GM18526 (cell line): ENCODE results near the gene PTPRG.

Experiments
- POLR2A ChIP-seq: IDR thresholded peaks from 3 replicates; pipeline ENCODE4 v1.6.1; 2011; ENCODE audit not compliant: insufficient read length; ENCODE audit errors: extremely low read depth

The PTPRG gene

DNA sequence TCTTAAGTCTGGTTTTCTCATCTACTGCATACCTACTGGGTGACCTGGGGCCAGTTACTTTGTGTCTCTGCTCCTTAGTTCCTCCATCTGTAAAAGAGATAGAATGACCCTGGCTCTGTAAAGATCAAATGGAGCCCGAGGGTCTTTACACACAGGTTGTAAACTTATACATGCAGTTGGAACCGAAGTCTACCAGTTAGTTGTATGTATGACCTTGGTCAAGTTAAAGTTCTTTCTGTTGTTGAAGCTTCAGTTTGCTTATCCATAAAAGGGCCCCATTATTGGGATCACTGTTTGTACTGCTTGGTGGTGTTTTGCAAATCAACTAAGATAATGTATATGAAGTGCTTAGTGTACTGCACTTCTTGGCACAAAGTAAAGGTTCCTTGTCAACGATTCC, 186.9 kb downstream of the PTPRG start:
- no peak for TF ChIP-seq POLR2A

GRCh38 chr3:61750766-61751165, 189.4 kb downstream of the PTPRG start:
- TF ChIP-seq POLR2A: no peak

- TF ChIP-seq POLR2A: no peak
Measured at GRCh38 chr3:61758839-61759238, 197.5 kb downstream of the PTPRG start.

DNA sequence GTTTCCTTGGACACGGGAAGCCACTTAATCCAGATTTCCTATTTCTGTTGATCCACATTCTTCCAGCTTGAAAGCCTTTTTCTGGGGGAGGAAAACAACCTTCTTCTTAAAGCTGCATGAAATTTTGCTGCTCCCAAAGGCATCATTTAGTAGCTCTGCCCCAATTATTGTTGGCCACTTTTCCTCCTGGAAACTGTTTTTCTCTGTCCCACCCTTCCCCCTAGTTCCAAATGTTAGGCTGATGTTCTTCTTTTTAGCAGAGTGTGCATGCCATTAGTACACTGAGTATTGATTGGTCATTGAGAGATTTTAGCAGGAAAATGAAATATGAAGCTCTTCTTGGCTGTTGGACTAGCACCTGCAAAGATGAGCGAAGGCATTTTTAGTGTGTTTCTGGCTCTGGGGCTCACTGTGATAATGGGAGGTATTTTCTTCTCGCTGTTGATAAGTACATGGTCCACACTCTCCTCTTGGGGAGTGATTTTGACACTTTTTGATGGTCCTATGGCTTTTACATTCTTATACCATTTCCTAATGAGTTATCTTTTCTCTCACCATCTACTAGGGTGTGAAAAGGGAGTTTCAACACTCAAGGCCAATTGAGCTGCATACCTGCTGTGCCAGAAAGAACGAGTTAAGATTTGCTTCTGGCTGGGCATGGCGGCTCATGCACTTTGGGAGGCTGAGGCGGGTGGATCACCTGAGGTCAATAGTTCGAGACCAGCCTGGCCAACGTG, 200.5 kb downstream of the PTPRG start:
- no peak for TF ChIP-seq POLR2A

DNA sequence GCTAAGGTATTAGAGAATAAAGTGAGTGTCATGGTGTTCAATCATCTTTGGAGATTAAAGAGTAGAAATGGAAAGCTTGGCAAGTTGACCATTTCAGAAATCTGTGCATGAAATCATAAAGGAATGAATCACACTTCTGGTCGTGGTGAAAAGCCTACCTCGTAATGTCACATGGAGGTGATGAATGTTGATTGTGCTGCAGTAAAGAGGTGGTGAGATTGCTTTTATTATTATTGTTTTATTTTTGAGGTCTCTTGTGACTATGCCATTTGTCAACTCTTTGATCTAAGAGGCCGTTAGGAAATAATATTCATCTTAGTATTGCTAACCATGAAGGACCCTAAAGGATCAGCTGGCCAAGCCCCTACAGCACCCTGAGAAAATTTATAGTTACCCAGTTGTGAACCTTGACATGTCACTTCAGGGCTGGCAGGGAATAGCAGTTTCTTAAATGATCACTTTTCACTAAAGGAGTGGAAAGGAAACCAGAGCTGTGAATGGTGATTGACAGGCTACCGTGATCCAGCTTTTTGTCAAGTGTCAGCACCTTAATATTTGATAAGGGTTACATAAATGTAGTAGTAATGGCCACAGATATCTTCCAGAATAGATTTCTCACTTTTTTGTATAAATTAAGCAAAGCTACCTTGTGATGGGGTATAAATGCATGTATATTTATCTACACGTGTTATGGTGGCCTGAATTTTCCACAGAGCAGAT, 203.9 kb downstream of the PTPRG start:
- no peak for TF ChIP-seq POLR2A

- TF ChIP-seq POLR2A: no peak
Measured at GRCh38 chr3:61768284-61769037, 207.1 kb downstream of the PTPRG start.

DNA sequence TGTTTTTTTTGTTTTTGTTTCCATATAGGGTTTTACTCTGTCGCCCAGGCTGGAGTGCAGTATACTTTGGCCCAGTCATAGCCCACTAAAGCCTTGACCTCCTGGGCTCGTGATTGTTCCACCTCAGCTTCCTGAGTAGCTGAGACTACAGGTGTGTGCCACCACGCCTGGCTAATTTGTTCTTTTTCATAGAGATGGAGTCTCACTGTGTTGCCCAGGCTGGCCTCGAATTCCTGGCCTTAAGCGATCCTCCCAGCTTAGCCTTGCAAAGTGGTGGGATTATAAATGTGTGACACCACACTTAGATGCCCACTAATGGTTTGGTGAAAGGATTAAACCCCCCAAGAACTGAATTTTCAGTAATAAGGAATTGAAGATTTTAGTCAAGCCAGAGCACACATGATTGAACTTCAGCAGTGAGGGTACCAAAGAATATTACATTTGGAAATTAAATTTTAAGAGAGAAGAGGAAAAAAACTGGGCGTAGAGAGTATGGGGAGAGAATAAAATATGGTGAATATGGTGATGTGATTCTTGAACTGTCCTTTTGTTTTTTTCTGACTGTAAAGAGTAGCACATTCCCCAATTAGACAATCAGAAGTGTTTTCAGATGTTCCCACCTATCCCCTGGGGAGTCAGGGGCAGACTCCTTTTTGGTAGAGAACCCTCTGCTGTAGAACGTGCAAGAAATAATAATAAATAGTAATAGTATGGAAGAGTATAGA, 208.1 kb downstream of the PTPRG start:
- no peak for TF ChIP-seq POLR2A

DNA sequence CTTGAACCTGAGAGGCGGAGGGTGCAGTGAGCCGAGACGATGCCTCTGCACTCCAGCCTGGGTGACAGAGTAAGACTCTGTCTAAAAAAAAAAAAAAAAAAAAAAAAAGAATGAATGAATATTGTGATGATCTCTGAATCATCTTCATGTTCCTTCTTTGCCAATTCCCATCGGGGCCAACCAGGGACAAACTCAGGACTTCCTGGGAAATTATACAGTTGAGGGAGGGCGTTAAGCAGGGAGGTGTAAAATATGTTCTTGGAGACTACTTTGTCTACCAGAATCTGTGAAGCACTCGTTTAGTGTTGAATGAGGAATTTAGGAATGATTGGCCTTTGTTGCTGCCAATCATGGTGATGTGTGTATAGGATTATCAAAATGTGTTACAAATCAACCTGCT, 210.6 kb downstream of the PTPRG start:
- TF ChIP-seq POLR2A: no peak

- no peak for TF ChIP-seq POLR2A
Measured at GRCh38 chr3:61772456-61772855, 211.1 kb downstream of the PTPRG start.

GRCh38 chr3:61774279-61774890, 213.0 kb downstream of the PTPRG start:
- no peak for TF ChIP-seq POLR2A

DNA sequence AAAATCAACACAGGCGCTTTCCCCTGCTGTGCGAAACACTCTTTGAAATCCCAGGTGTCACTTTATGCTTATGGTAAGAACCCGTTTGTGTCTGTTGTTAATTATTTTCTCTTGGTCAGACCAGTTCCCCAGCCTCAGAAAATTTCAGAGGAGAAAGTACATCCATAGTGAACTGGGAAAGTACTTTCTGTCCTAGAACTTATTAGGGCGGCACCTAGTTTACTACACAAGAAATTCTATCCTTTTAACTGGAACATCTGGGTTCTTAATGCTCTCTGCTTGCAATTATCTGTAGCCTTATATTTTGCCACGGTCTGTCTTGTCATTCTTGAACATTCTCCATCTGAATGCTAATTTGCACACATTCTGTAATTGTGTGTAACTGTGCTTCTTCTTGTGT, 215.0 kb downstream of the PTPRG start:
- no peak for TF ChIP-seq POLR2A

DNA sequence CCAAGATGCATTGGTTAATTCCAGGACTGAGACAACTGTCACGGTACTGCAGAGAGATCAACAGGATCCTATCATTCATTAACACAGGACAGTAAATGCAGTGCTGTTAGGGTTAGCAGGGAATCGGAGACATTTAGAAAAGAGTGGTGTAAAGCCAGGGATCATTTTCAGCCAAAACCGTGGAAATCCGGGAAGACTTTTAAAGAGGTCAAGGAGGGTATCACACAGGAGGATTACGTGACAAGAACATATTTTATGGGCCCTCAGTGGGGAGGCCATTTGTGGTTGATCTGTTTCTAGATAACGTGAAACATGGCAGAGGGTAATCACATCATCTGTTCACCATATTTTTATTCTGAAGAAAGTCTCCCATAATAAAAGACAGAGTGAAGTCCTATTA, 216.1 kb downstream of the PTPRG start:
- TF ChIP-seq POLR2A: no peak

GRCh38 chr3:61778095-61778494, 216.7 kb downstream of the PTPRG start:
- TF ChIP-seq POLR2A: no peak

DNA sequence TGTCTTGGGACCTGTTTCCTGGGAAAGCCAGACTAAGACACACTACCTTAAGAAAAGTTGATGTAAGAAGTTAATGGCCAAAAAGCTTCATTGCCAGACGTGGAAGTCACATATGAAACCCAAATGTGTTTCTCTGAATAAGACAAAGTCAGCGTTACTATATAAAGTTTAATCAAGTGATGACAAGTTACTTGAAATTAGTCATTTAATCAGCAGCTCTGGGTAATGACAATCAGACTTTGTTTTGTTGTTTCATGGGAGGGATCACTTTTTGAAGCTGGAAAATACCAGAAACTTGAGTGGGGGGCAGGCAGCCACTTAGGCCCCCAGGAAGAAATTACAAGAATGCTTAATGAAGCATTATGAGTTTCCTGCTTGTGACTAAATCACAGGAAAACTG, 218.6 kb downstream of the PTPRG start:
- no peak for TF ChIP-seq POLR2A

DNA sequence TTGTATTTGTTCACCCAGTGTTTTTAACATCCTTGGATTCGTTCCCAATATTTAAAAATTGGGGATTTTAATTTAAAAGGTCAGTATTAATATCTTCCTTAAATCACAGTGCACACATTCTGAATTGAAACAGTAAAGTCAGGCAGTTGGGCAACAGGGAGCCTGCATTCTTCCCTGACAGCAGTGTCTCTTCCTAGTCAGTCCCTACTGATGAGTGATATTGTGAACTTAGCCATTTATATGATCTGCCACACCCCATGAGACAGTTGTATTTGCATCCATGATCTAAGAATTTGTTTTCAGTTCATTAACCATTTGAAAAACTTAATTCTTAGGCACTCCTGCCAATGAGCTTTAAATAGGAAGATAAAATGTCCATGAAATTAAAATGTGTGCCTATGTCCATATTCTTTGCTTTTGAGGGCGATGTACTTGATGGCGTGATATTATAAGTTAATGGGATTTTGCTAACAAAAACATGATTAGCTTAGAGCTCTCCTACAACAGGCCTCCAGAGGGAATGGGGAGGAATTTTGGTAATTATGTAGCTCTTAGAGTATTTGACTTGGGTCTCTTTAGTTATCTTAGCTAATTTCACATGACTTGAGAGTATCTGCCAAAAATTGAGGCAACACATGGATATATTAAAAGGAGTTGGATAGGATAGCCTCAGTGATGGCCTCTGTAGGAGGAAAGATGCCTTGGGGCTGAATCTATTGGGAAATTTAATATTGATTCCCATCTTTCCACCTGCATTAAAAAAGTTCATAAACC, 219.3 kb downstream of the PTPRG start:
- TF ChIP-seq POLR2A: no peak
